ENCODE measurements around the gene PARD6G. TPM values are rescaled to one million over a fixed set of nuclear protein-coding genes. Genes with fewer than 3 reads are reported as not detected.
"Not testable (repeated sequence)": the region's sequence is repeated elsewhere in the genome, so short reads cannot be mapped to it uniquely, and the experiment has no call there.

Gene PARD6G
- total RNA-seq, 1 donor from 2014 or later: 29.6 TPM

- TF ChIP-seq CTCF (IDR thresholded peaks at IDR 0.05; ENCODE audit: insufficient read depth, low read depth, low read length): no peak
- no peak for TF ChIP-seq EZH2 (IDR thresholded peaks at IDR 0.05; ENCODE audit: insufficient read depth, low read length)
- no peaks in the 10 kb centered on the region for H3K79me2 ChIP-seq (ENCODE audit: insufficient read depth, low read length)
- H3K9ac ChIP-seq (ENCODE audit: low read length): no peak overlapping the region
- Mint-ChIP-seq H3K9me3 (ENCODE audit: unreplicated experiment) (peaks cover 6% of the 10 kb centered on the region), H3K4me1 (ENCODE audit: low read depth, unreplicated experiment) (peaks cover 1% of the 10 kb centered on the region), H3K36me3 (ENCODE audit: low read depth, unreplicated experiment) (peaks cover 4% of the 10 kb centered on the region), H3K27me3 (ENCODE audit: low read depth, unreplicated experiment) (peaks cover 10% of the 10 kb centered on the region), H3K27ac (ENCODE audit: unreplicated experiment) (no peak overlapping the region), H3K4me3 (ENCODE audit: unreplicated experiment) (no peak overlapping the region)
- FAIRE-seq: no peak
- H3K27me3 ChIP-seq (ENCODE audit: insufficient read depth, low read length): peaks cover 2% of the 10 kb centered on the region
- no peak overlapping the region for H3K27ac ChIP-seq (ENCODE audit: low read depth, low read length)
- H2AFZ ChIP-seq (ENCODE audit: low read depth, low read length): no peak overlapping the region
- H3K9me3 ChIP-seq (ENCODE audit: insufficient read depth, low read depth, low read length): peaks cover 4% of the 10 kb centered on the region
- H3K4me2 ChIP-seq (ENCODE audit: low read length): no peak overlapping the region
- H3K4me1 ChIP-seq (ENCODE audit: insufficient read depth, low read length): no peaks in the 10 kb centered on the region
- H3K36me3 ChIP-seq (ENCODE audit: insufficient read depth, low read length): no peaks in the 10 kb centered on the region
- DNase-seq (ENCODE audit: low read depth): no peak
- H3K4me3 ChIP-seq (ENCODE audit: insufficient read depth, low read depth, low read length): no peak overlapping the region
- H4K20me1 ChIP-seq (ENCODE audit: insufficient read depth, low read length): no peaks in the 10 kb centered on the region
These were observed 12.3 kb upstream of the PARD6G start for GRCh38 chr18:80259610-80260009.

- peaks cover 5% of the 10 kb centered on the region for H3K9me3 ChIP-seq (ENCODE audit: insufficient read depth, low read depth, low read length)
- H3K27ac Mint-ChIP-seq (ENCODE audit: unreplicated experiment): no peak overlapping the region
- no peak overlapping the region for H3K4me3 Mint-ChIP-seq (ENCODE audit: unreplicated experiment)
- no peak overlapping the region for H3K9ac ChIP-seq (ENCODE audit: low read length)
- FAIRE-seq: no peak
- H3K27me3 Mint-ChIP-seq (ENCODE audit: low read depth, unreplicated experiment): peaks cover 10% of the 10 kb centered on the region
- no peaks in the 10 kb centered on the region for H3K4me1 ChIP-seq (ENCODE audit: insufficient read depth, low read length)
- DNase-seq (ENCODE audit: low read depth): no peak
- no peak for TF ChIP-seq EZH2 (IDR thresholded peaks at IDR 0.05; ENCODE audit: insufficient read depth, low read length)
- no peak for TF ChIP-seq CTCF (IDR thresholded peaks at IDR 0.05; ENCODE audit: insufficient read depth, low read depth, low read length)
- H3K36me3 ChIP-seq (ENCODE audit: insufficient read depth, low read length): no peaks in the 10 kb centered on the region
- H3K36me3 Mint-ChIP-seq (ENCODE audit: low read depth, unreplicated experiment): peaks cover 4% of the 10 kb centered on the region
- H4K20me1 ChIP-seq (ENCODE audit: insufficient read depth, low read length): no peaks in the 10 kb centered on the region
- H3K27me3 ChIP-seq (ENCODE audit: insufficient read depth, low read length): peaks cover 2% of the 10 kb centered on the region
- peaks cover 1% of the 10 kb centered on the region for H3K4me1 Mint-ChIP-seq (ENCODE audit: low read depth, unreplicated experiment)
- H3K79me2 ChIP-seq (ENCODE audit: insufficient read depth, low read length): no peaks in the 10 kb centered on the region
- no peak overlapping the region for H3K4me2 ChIP-seq (ENCODE audit: low read length)
- H3K27ac ChIP-seq (ENCODE audit: low read depth, low read length): no peak overlapping the region
- H2AFZ ChIP-seq (ENCODE audit: low read depth, low read length): no peak overlapping the region
- H3K4me3 ChIP-seq (ENCODE audit: insufficient read depth, low read depth, low read length): no peak overlapping the region
- H3K9me3 Mint-ChIP-seq (ENCODE audit: unreplicated experiment): peaks cover 6% of the 10 kb centered on the region
These were observed 11.3 kb upstream of the PARD6G start for GRCh38 chr18:80258640-80259039.

- not testable (repeated sequence) for H3K9ac ChIP-seq (ENCODE audit: low read length); H3K9me3 Mint-ChIP-seq (ENCODE audit: unreplicated experiment); H3K4me3 Mint-ChIP-seq (ENCODE audit: unreplicated experiment); H3K36me3 ChIP-seq (ENCODE audit: insufficient read depth, low read length); H3K36me3 Mint-ChIP-seq (ENCODE audit: low read depth, unreplicated experiment); H3K27me3 ChIP-seq (ENCODE audit: insufficient read depth, low read length); H3K9me3 ChIP-seq (ENCODE audit: insufficient read depth, low read depth, low read length); FAIRE-seq; H2AFZ ChIP-seq (ENCODE audit: low read depth, low read length); H3K4me3 ChIP-seq (ENCODE audit: insufficient read depth, low read depth, low read length); H3K79me2 ChIP-seq (ENCODE audit: insufficient read depth, low read length); H3K4me1 Mint-ChIP-seq (ENCODE audit: low read depth, unreplicated experiment); H4K20me1 ChIP-seq (ENCODE audit: insufficient read depth, low read length); H3K27ac ChIP-seq (ENCODE audit: low read depth, low read length); H3K4me1 ChIP-seq (ENCODE audit: insufficient read depth, low read length); H3K27ac Mint-ChIP-seq (ENCODE audit: unreplicated experiment); H3K4me2 ChIP-seq (ENCODE audit: low read length)
- peak; percentile 78 for TF ChIP-seq CTCF (IDR thresholded peaks at IDR 0.05; ENCODE audit: insufficient read depth, low read depth, low read length)
- H3K27me3 Mint-ChIP-seq (ENCODE audit: low read depth, unreplicated experiment): peaks cover 10% of the 10 kb centered on the region
- peak; percentile 53 for DNase-seq (ENCODE audit: low read depth)
These were observed 10.5 kb upstream of the PARD6G start for GRCh38 chr18:80257579-80258543.

Measured in astrocyte (in vitro differentiated cells and primary cell).